Body of pancreas (tissue), 4 donors: ENCODE data around the gene IFNA6. TPM values are rescaled to one million over a fixed set of nuclear protein-coding genes. Genes with fewer than 3 reads are reported as not detected.

Source experiments
- ATAC-seq: fragments of 150-250 bp; one replicate; pipeline ENCODE4 v1.9.1; 2016
- DNase-seq, 4 donors: peaks; one replicate each; pipeline ENCODE4 v3.0.0-alpha.2; 2019
- H3K27ac ChIP-seq, 4 donors: fragments of 200-600 bp; sonication (generic); 1 replicate in 3 of 4; 2 replicates in 1 of 4; pipeline versions ENCODE4 v1.5.1 to v1.6.1; 2016 to 2019; ENCODE audit warnings: mild to moderate bottlenecking in 1 of 4, mixed read lengths in 1 of 4, moderate library complexity in 1 of 4
- H3K27me3 ChIP-seq, 2 donors: fragments of 200-600 bp; sonication (generic); one replicate each; pipeline ENCODE4 v1.6.0; 2016; ENCODE audit warnings: mild to moderate bottlenecking in 1 of 2
- H3K36me3 ChIP-seq, 2 donors: fragments of 200-600 bp; sonication (generic); replicated peaks in 1 of 2; 2 replicates each; pipeline ENCODE4 v1.5.1; 2016; ENCODE audit warnings: low read depth in 2 of 2; ENCODE audit not compliant: insufficient read depth in 1 of 2
- H3K4me1 ChIP-seq: fragments of 200-600 bp; sonication (generic); one replicate; pipeline ENCODE4 v1.6.0; 2016
- H3K4me3 ChIP-seq, 2 donors: fragments of 200-600 bp; sonication (generic); 1 replicate in 1 of 2; 2 replicates in 1 of 2; pipeline ENCODE4 v1.5.1; 2016 to 2019
- H3K9me3 ChIP-seq, 3 donors: fragments of 200-600 bp; sonication (generic); 1 replicate in 2 of 3; 2 replicates in 1 of 3; pipeline ENCODE4 v1.5.1; 2016
- CTCF ChIP-seq, 7 experiments: fragments of 450-650 bp in 4 of 7; fragments of 200-600 bp in 3 of 7; sonication (generic) in 3 of 7; IDR thresholded peaks; one replicate each; pipeline ENCODE4 v1.5.1; 2016 to 2019; ENCODE audit warnings: antibody characterized with exemption in 7 of 7
- POLR2A ChIP-seq, 3 donors: fragments of 450-650 bp; IDR thresholded peaks; one replicate each; pipeline ENCODE4 v1.6.1; 2016; ENCODE audit warnings: antibody characterized with exemption in 3 of 3, mild to moderate bottlenecking in 2 of 3
- WGBS, 2 donors: methylation state at CpG; one replicate each; pipeline ENCODE4 v1.1.5; 2017; 5-methylcytosine and 5-hydroxymethylcytosine counted together
- intact Hi-C: fragments of 100-400 bp; cut with DNase I; formaldehyde crosslinking; loops from one replicate; pipeline ENCODE4 v1.15.1; 2023
- total RNA-seq, 2 donors: library from RNA; depleted of rRNA; stranded (reverse); fragments of >200 nt; gene quantifications; one replicate each; pipeline ENCODE4 v1.1.0, GENCODE V29; 2016

Gene IFNA6
- total RNA-seq, 2 donors from 2014 or later, result not detected

GRCh38 chr9:21317956-21318923, 32.4 kb downstream of the IFNA6 start:
- peak; percentile 71 for ATAC-seq
- Histone ChIP-seq H3K27me3 (no peaks in the 10 kb centered on the region), H3K27ac (no peak overlapping the region), H3K4me3 (no peak overlapping the region), H3K9me3 (no peaks in the 10 kb centered on the region), H3K36me3 (peaks cover 0 to 5% of the 10 kb centered on the region in 2 donors), H3K4me1 (no peaks in the 10 kb centered on the region)
- TF ChIP-seq POLR2A (IDR thresholded peaks at IDR 0.05), result no peak
- peak; percentile 29 to 71 (median 64) for TF ChIP-seq CTCF (IDR thresholded peaks at IDR 0.05)
- intact Hi-C loops, result no loop called here
- peak; percentile 33 to 57 (median 44) for DNase-seq
- 17 to 20% methylated on average over 7 of the region's 7 CpGs for WGBS, 2 donors

DNA sequence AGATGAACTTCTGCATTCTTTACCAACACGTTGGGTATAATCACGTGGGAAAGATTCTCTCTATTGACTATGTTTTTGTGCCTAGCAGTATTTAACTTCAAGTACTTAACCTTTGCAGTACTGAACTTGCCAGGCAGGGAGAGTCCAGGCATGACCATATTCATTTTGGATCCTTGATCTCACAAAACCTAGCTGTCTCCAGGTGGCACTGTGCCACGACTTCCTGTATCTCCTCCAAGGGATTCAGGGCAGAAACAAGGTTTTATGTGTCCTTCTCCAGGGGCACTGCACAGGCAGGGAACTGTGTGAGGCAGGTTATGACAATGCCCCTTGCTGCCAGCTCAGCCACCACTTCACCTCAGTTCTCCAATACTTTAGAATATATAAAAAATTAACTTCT, 33.8 kb downstream of the IFNA6 start:
- intact Hi-C loops, result no loop called here
- peak in 1 of 4 donors; percentile 9 for DNase-seq
- no peak overlapping the region for H3K4me3 ChIP-seq

GRCh38 chr9:21316032-21316842, 34.5 kb downstream of the IFNA6 start:
- Histone ChIP-seq H3K27ac (no peak overlapping the region), H3K4me3 (no peak overlapping the region), H3K36me3 (no peaks in the 10 kb centered on the region), H3K9me3 (no peaks in the 10 kb centered on the region), H3K4me1 (no peaks in the 10 kb centered on the region), H3K27me3 (no peaks in the 10 kb centered on the region)
- TF ChIP-seq POLR2A (IDR thresholded peaks at IDR 0.05) (no peak), CTCF (IDR thresholded peaks at IDR 0.05) (no peak)
- intact Hi-C loops, result no loop called here
- 16 to 17% methylated on average over 8 of the region's 8 CpGs for WGBS, 2 donors
- DNase-seq (no peak), ATAC-seq (no peak)

More for the DNA sequence above, 33.8 kb downstream of the IFNA6 start:
- TF ChIP-seq POLR2A (IDR thresholded peaks at IDR 0.05), result no peak
- TF ChIP-seq CTCF (IDR thresholded peaks at IDR 0.05), result no peak
- ATAC-seq, result no peak
- H3K27me3 ChIP-seq, result no peaks in the 10 kb centered on the region
- 9 to 11% methylated on average over 3 of the region's 3 CpGs for WGBS, 2 donors
- no peaks in the 10 kb centered on the region for H3K4me1 ChIP-seq
- no peak overlapping the region for H3K27ac ChIP-seq
- no peaks in the 10 kb centered on the region for H3K9me3 ChIP-seq
- no peaks in the 10 kb centered on the region for H3K36me3 ChIP-seq

DNA sequence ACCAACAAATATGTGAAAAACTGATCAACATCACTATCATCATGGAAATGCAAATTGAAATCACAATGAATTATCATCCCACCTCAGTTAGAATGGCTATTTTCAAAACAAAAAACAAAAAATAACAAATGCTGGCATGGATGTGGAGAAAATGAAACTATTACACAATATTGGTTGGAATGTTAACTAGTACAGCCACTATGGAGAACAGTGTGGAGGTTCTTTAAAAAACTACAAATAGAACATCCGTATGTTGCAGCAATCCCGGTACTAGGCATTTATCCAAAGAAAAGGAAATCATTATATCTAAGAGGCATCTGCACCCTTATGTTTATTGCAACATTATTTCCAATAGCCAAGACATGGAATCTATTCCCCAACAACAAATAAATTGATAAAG, 36.5 kb downstream of the IFNA6 start:
- no peak for DNase-seq
- no peaks in the 10 kb centered on the region for H3K4me1 ChIP-seq
- intact Hi-C loops, result no loop called here
- WGBS, 2 donors, result 76 to 85% methylated on average over 2 of the region's 2 CpGs
- H3K27ac ChIP-seq, result no peak overlapping the region
- ATAC-seq, result no peak
- H3K9me3 ChIP-seq, result no peaks in the 10 kb centered on the region
- H3K36me3 ChIP-seq, result no peaks in the 10 kb centered on the region
- H3K27me3 ChIP-seq, result no peaks in the 10 kb centered on the region
- TF ChIP-seq CTCF (IDR thresholded peaks at IDR 0.05), result no peak
- TF ChIP-seq POLR2A (IDR thresholded peaks at IDR 0.05), result no peak
- H3K4me3 ChIP-seq, result no peak overlapping the region
